Endothelial cell of umbilical vein (primary cell): ENCODE results near the gene HYAL2. TPM values are rescaled to one million over a fixed set of nuclear protein-coding genes. Genes with fewer than 3 reads are reported as not detected.

Source experiments
- BruUV-seq: library from RNA; stranded (reverse); fragments of 400-500 nt; replicated peaks from 2 replicates; lab custom pipeline; 2021; lab: Mats Ljungman, UMichigan
- CTCF ChIA-PET: fragments of 300-600, 350-600 bp; sonication (Branson Sonifier 250); formaldehyde crosslinking; loops from one replicate; lab custom pipeline; 2021; ENCODE audit warnings: antibody characterized with exemption, inconsistent platforms; lab: Charles Lee
- POLR2A ChIA-PET: fragments of 300-600, 350-600 bp; sonication (Branson Sonifier 250); formaldehyde crosslinking; loops from one replicate; lab custom pipeline; 2021; ENCODE audit warnings: antibody characterized with exemption, inconsistent platforms; lab: Charles Lee
- DNase-seq: peaks from one replicate; pipeline ENCODE4 v3.0.0-alpha.2; 2011; ENCODE audit warnings: low read depth, low spot score
- FAIRE-seq: peaks from 2 replicates; lab custom pipeline; 2011; peaks lifted over from hg19 to GRCh38; lab: Jason Lieb, UNC
- H2AFZ ChIP-seq: 2 replicates; pipeline ENCODE4 v1.6.0; 2012; ENCODE audit warnings: low read depth, low read length, control low read depth, inconsistent platforms
- H3K27ac ChIP-seq: 2 replicates; pipeline ENCODE4 v1.5.1; 2011; ENCODE audit warnings: low read depth, mild to moderate bottlenecking, control low read depth, low read length, moderate library complexity; ENCODE audit not compliant: insufficient read depth
- H3K27me3 ChIP-seq, 2 experiments: 2 replicates each; pipeline versions ENCODE4 v1.6.0 to v1.6.1; 2011; ENCODE audit warnings: low read length in 2 of 2, mixed read lengths in 1 of 2; ENCODE audit not compliant: control insufficient read depth in 2 of 2, insufficient read depth in 2 of 2
- H3K36me3 ChIP-seq, 2 experiments: 2 replicates in 1 of 2; 3 replicates in 1 of 2; pipeline ENCODE4 v1.5.1; 2011; ENCODE audit warnings: low read length in 2 of 2, mild to moderate bottlenecking in 1 of 2, moderate library complexity in 1 of 2; ENCODE audit not compliant: control insufficient read depth in 2 of 2, insufficient read depth in 2 of 2; ENCODE audit errors: extremely low read depth in 1 of 2
- H3K4me1 ChIP-seq: 3 replicates; pipeline ENCODE4 v1.5.1; 2011; ENCODE audit warnings: mild to moderate bottlenecking, low read length; ENCODE audit not compliant: control insufficient read depth, insufficient read depth; ENCODE audit errors: extremely low read depth
- H3K4me2 ChIP-seq: 2 replicates; pipeline ENCODE4 v1.6.1; 2011; ENCODE audit warnings: low read length, control low read depth, mixed read lengths; ENCODE audit not compliant: insufficient read depth
- H3K4me3 ChIP-seq, 3 experiments: fragments of 200-600 bp in 1 of 3; sonication (generic), shearing (Covaris generic) in 1 of 3; replicated peaks in 1 of 3; 2 replicates each; pipeline ENCODE4 v1.5.1; 2011 to 2016; ENCODE audit warnings: control low read depth in 3 of 3, low read length in 3 of 3, mild to moderate bottlenecking in 2 of 3, inconsistent platforms in 1 of 3, low read depth in 1 of 3, moderate library complexity in 1 of 3; ENCODE audit not compliant: insufficient read depth in 1 of 3
- H3K79me2 ChIP-seq: 2 replicates; pipeline ENCODE4 v1.6.0; 2012; ENCODE audit warnings: low read length, inconsistent platforms; ENCODE audit not compliant: control insufficient read depth, insufficient read depth
- H3K9ac ChIP-seq: replicated peaks from 2 replicates; pipeline ENCODE3; 2011; ENCODE audit warnings: low read length, control low read depth; ENCODE audit not compliant: insufficient read depth; ENCODE audit errors: extremely low read depth
- H3K9me1 ChIP-seq: replicated peaks from 3 replicates; pipeline ENCODE4 v1.6.0; 2011; ENCODE audit warnings: mild to moderate bottlenecking, low read length; ENCODE audit not compliant: control insufficient read depth, insufficient read depth; ENCODE audit errors: extremely low read depth
- H3K9me3 ChIP-seq: replicated peaks from 2 replicates; pipeline ENCODE4 v1.5.1; 2012; ENCODE audit warnings: low read length, inconsistent platforms; ENCODE audit not compliant: control insufficient read depth, insufficient read depth
- H4K20me1 ChIP-seq: replicated peaks from 2 replicates; pipeline ENCODE3; 2011; ENCODE audit warnings: mild to moderate bottlenecking, low read length; ENCODE audit not compliant: control insufficient read depth, insufficient read depth; ENCODE audit errors: extremely low read depth
- CTCF ChIP-seq, 2 donors: IDR thresholded peaks; 1 replicate in 1 of 2; 2 replicates in 1 of 2; pipeline ENCODE4 v1.5.1; 2011; ENCODE audit warnings: low read length in 2 of 2, mild to moderate bottlenecking in 2 of 2, moderate library complexity in 2 of 2, control low read depth in 1 of 2, inconsistent platforms in 1 of 2, low read depth in 1 of 2; ENCODE audit not compliant: insufficient read depth in 1 of 2; ENCODE audit errors: extremely low read depth in 1 of 2
- EZH2 ChIP-seq: IDR thresholded peaks from 2 replicates; pipeline ENCODE4 v1.6.1; 2012; ENCODE audit warnings: borderline replicate concordance, low read depth, mild to moderate bottlenecking, moderate library complexity, low read length, inconsistent platforms; ENCODE audit not compliant: severe bottlenecking
- FOS ChIP-seq: IDR thresholded peaks from 2 replicates; pipeline ENCODE4 v1.6.1; 2011; ENCODE audit warnings: mild to moderate bottlenecking, low read length, moderate library complexity, borderline replicate concordance; ENCODE audit not compliant: insufficient read depth
- GATA2 ChIP-seq: IDR thresholded peaks from 2 replicates; pipeline ENCODE4 v1.7.0; 2011; ENCODE audit warnings: low read depth, mild to moderate bottlenecking, moderate library complexity, mixed read lengths, low read length; ENCODE audit not compliant: insufficient read length, insufficient read depth
- MYC ChIP-seq: IDR thresholded peaks from one replicate; pipeline ENCODE4 v1.6.1; 2011; ENCODE audit warnings: mild to moderate bottlenecking, low read depth, low read length
- dilution Hi-C: fragments of 300-500 bp; cut with MboI; formaldehyde crosslinking; loops from one replicate; pipeline ENCODE4 v1.15.0; 2019; ENCODE audit warnings: low sequenced_read_pairs; ENCODE audit not compliant: extremely low pct_ligation_motif_present
- intact Hi-C: fragments of 100-400 bp; cut with micrococcal nuclease; formaldehyde crosslinking; loops from one replicate; pipeline ENCODE4 v1.10.0; 2022
- polyA plus RNA-seq, 4 experiments: library from polyadenylated mRNA; depleted of rRNA in 3 of 4; stranded (reverse) in 3 of 4; unstranded in 1 of 4; fragments of >200 nt; gene quantifications; 2 replicates each; pipeline versions ENCODE4 v1.2.1 to v1.2.3, GENCODE V29; 2011 to 2012; ENCODE audit warnings: missing spikeins in 1 of 4
- total RNA-seq: library from RNA; stranded (reverse); gene quantifications from 2 replicates; pipeline ENCODE4 v1.2.3, GENCODE V29; 2021

The HYAL2 gene
- total and polyA plus RNA-seq, 2 donors (not counting 3 experiments of a cell fraction or from before 2014, with no cell fraction given) = 266 to 970 TPM

DNA sequence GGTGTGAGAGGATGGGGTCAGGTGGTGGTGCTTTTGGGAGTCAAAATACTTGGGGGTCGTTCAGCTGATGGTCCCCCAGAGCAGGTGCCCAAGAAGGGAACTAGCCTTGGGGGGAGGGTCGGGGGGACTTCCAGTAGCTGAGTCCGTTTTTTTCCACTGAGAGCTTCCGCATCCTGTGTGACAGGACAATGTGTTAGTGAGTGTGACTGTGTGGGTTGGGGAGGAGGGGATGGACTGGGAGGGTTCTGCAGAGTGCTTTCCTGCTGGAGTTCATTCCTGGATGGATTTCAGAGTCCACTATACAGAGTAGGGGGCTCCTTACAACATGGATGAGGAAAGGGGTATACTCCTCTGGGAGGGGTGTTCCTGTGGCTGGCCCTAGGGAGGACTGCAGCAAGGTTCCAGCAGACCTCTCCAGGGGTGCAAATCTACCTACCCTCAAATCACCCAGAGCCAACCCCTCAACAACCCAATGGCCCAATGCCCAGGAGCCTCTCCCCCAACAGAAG lies 601 bp upstream of the HYAL2 start:
- CTCF ChIA-PET = interaction anchor here (0.8 to 4.3 kb wide), 15 partner anchors 9 to 219 kb away, joined by 3 to 66 read pairs (median 10); partner anchors contain the start of genes CYB561D2, HYAL1, HYAL3 and NAA80
- peak; percentile 76 for DNase-seq
- Histone ChIP-seq H4K20me1 (no peaks in the 10 kb centered on the region), H3K36me3 (peaks cover 8 to 27% of the 10 kb centered on the region in 2 experiments), H3K9me1 (no peaks in the 10 kb centered on the region), H3K9ac (peak overlapping the region; percentile 88), H3K79me2 (peaks cover 48% of the 10 kb centered on the region), H2AFZ (no peak overlapping the region), H3K9me3 (no peaks in the 10 kb centered on the region), H3K4me1 (peaks cover 55% of the 10 kb centered on the region), H3K4me3 (peak overlapping the region in 2 of 3 experiments; percentile 62 to 89), H3K27me3 (no peaks in the 10 kb centered on the region), H3K4me2 (peak overlapping the region; percentile 75), H3K27ac (peak overlapping the region; percentile 99)
- dilution Hi-C loops = no loop called here
- intact Hi-C loops = loop anchor here (1.0 to 2.0 kb wide), 3 partner anchors 11 to 156 kb away; partner anchors contain the start of genes HYAL3 and NAA80
- no TSS peak for BruUV-seq
- FAIRE-seq = no peak
- TF ChIP-seq EZH2 (no peak), MYC (no peak), CTCF (IDR thresholded peaks at IDR 0.05; ENCODE audit: extremely low read depth in 1 of 2, insufficient read depth in 1 of 2, low read depth in 1 of 2, low read length in 2 of 2) (no peak), FOS (peak; percentile 3), GATA2 (no peak)
- POLR2A ChIA-PET = interaction anchor here (0.6 to 5.1 kb wide), 3 partner anchors 13 to 215 kb away, joined by 3 to 38 read pairs (median 5); partner anchors contain the start of genes HYAL3 and NAA80
